D341Med (cell line): ENCODE data around the gene NDUFV1.
"Not testable (repeated sequence)": the region's sequence is repeated elsewhere in the genome, so short reads cannot be mapped to it uniquely, and the experiment has no call there.

Experiments used
- DNase-seq: peaks from one replicate; pipeline ENCODE4 v3.0.0; 2012; ENCODE audit warnings: low spot score

NDUFV1 gene

DNA sequence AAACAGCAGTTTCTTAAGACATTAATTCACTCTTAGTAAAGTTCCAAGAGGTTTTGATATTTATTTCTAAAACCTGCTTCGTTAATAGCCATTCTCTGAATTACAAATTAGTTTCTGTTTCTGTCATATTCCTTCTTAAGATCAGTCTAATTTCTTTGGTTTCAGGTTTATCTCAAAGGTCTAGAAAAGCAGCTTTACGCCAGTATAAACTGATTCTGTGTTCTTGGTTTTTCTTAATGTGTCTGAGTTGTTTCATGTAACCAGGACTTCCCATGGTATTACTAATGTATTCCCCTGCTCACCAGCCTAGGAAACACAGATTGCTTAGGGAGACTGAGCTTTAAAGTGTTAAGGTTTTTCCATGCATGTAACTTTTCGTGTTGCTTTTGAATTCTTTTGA, 50.6 kb downstream of the NDUFV1 start:
- DNase-seq: no peak

DNA sequence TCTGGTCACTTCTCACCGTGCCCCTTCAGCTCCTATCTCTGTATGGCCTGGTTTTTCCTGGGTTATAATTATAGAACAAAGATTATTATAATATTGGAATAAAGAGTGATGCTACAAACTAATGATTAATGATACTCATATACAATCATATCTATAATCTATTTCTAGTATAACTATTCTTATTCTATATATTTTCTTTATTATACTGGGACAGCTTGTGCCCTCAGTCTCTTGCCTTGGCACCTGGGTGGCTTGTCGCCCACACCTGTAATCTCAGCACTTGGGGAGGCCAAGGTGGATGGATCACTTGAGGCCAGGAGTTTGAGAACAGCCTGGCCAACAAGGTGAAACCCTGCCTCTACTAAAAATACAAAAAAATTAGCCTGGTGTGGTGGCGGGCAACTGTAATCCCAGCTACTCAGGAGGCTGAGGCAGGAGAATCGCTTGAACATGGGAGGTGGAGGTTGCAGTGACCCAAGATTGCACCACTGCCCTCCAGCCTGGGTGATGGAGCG, 53.0 kb downstream of the NDUFV1 start:
- not testable (repeated sequence) for DNase-seq

DNA sequence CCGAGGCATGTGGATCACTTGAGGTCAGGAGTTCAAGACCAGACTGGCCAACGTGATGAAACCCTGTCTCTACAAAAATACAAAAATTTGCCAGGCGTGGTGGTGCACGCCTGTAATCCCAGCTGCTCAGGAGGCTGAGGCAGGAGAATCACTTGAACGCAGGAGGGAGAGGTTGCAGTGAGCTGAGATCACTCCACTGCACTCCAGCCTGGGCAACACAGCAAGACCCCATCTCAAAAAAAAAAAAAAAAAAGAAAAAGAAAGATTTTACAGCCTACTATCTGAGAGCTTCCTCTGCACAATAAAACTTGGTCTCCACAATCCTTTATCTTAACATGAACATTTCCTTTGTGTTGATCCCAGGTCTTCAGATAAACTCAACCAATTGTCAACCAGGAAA, 54.0 kb downstream of the NDUFV1 start:
- not testable (repeated sequence) for DNase-seq
